CD14-positive monocyte (primary cell): ENCODE data around the gene FN1. TPM values are rescaled to one million over a fixed set of nuclear protein-coding genes. Genes with fewer than 3 reads are reported as not detected.

Experiments
- polyA plus RNA-seq, 3 donors: library from polyadenylated mRNA; depleted of rRNA in 1 of 3; unstranded in 2 of 3; stranded (reverse) in 1 of 3; fragments of 300-500 nt in 2 of 3; fragments of >200 nt in 1 of 3; fragmentation: Illumina TruSeq in 2 of 3; gene quantifications; 1 replicate in 2 of 3; 2 replicates in 1 of 3; pipeline ENCODE4 v1.2.3, GENCODE V29; 2012 to 2021

FN1 gene
- polyA plus RNA-seq, 3 donors: 0.21 to 0.72 (median 0.23) TPM

Other genes starting within 250 kb of the FN1 start
- gene ATIC, start 124.0 kb downstream of the FN1 start, polyA plus RNA-seq: 10 to 100 TPM; 20.8 to 32.3 (median 21.6) TPM